ENCODE measurements around the gene CMTM6. TPM values are rescaled to one million over a fixed set of nuclear protein-coding genes. Genes with fewer than 3 reads are reported as not detected.

CMTM6 gene
- total RNA-seq, 1 experiment from 2014 or later, result 27.2 TPM

GRCh38 chr3:32432711-32433530, 69.7 kb downstream of the CMTM6 start:
- no peak for TF ChIP-seq CTCF (IDR thresholded peaks at IDR 0.05; ENCODE audit: unreplicated experiment)
- Mint-ChIP-seq H3K4me3 (ENCODE audit: unreplicated experiment) (no peak overlapping the region), H3K27ac (ENCODE audit: low read depth, unreplicated experiment) (no peak overlapping the region), H3K27me3 (ENCODE audit: insufficient read depth, unreplicated experiment) (no peaks in the 10 kb centered on the region), H3K4me1 (ENCODE audit: insufficient read depth, unreplicated experiment) (peaks cover 9% of the 10 kb centered on the region), H3K9me3 (ENCODE audit: unreplicated experiment) (no peaks in the 10 kb centered on the region), H3K36me3 (ENCODE audit: insufficient read depth, unreplicated experiment) (no peaks in the 10 kb centered on the region)
- DNase-seq (ENCODE audit: unreplicated experiment), result no peak
- CTCF ChIA-PET, result interaction anchor here (0.7 to 1.1 kb wide), 3 partner anchors 35 to 58 kb away, joined by 3 to 4 read pairs (median 3); no protein-coding TSS in a partner anchor
- no TSS peak for BruUV-seq (replicated peaks)
- POLR2A ChIA-PET, result interaction anchor here (1.2 kb wide), 1 partner anchor 10 kb away, joined by 4 read pairs; no protein-coding TSS in a partner anchor
- intact Hi-C loops (cut with micrococcal nuclease), result no loop called here

GRCh38 chr3:32432045-32432710, 70.5 kb downstream of the CMTM6 start:
- Mint-ChIP-seq H3K27me3 (ENCODE audit: insufficient read depth, unreplicated experiment) (no peaks in the 10 kb centered on the region), H3K27ac (ENCODE audit: low read depth, unreplicated experiment) (no peak overlapping the region), H3K36me3 (ENCODE audit: insufficient read depth, unreplicated experiment) (no peaks in the 10 kb centered on the region), H3K9me3 (ENCODE audit: unreplicated experiment) (no peaks in the 10 kb centered on the region), H3K4me1 (ENCODE audit: insufficient read depth, unreplicated experiment) (peaks cover 9% of the 10 kb centered on the region), H3K4me3 (ENCODE audit: unreplicated experiment) (no peak overlapping the region)
- ChIA-PET CTCF (interaction anchor here (1.1 kb wide), 1 partner anchor 57 kb away, joined by 3 read pairs; no protein-coding TSS in a partner anchor), POLR2A (interaction anchor here (0.6 to 1.2 kb wide), 3 partner anchors 9 to 609 kb away, joined by 3 to 4 read pairs (median 3); no protein-coding TSS in a partner anchor)
- no peak for TF ChIP-seq CTCF (IDR thresholded peaks at IDR 0.05; ENCODE audit: unreplicated experiment)
- no peak for DNase-seq (ENCODE audit: unreplicated experiment)
- BruUV-seq (replicated peaks), result no TSS peak
- intact Hi-C loops (cut with micrococcal nuclease), result no loop called here

GRCh38 chr3:32431481-32431880, 71.2 kb downstream of the CMTM6 start:
- Mint-ChIP-seq H3K36me3 (ENCODE audit: insufficient read depth, unreplicated experiment) (no peaks in the 10 kb centered on the region), H3K4me3 (ENCODE audit: unreplicated experiment) (no peak overlapping the region), H3K9me3 (ENCODE audit: unreplicated experiment) (no peaks in the 10 kb centered on the region), H3K4me1 (ENCODE audit: insufficient read depth, unreplicated experiment) (peaks cover 9% of the 10 kb centered on the region), H3K27ac (ENCODE audit: low read depth, unreplicated experiment) (no peak overlapping the region), H3K27me3 (ENCODE audit: insufficient read depth, unreplicated experiment) (no peaks in the 10 kb centered on the region)
- TF ChIP-seq CTCF (IDR thresholded peaks at IDR 0.05; ENCODE audit: unreplicated experiment), result no peak
- CTCF ChIA-PET, result interaction anchor here (1.1 kb wide), 1 partner anchor 56 kb away, joined by 3 read pairs; no protein-coding TSS in a partner anchor
- intact Hi-C loops (cut with micrococcal nuclease), result no loop called here
- BruUV-seq (replicated peaks), result no TSS peak
- POLR2A ChIA-PET, result interaction anchor here (0.6 to 1.2 kb wide), 3 partner anchors 8 to 609 kb away, joined by 3 to 4 read pairs (median 3); no protein-coding TSS in a partner anchor
- no peak for DNase-seq (ENCODE audit: unreplicated experiment)

Small RNA genes within 50 kb of the gene (microRNA-seq; reads per million reads assigned to microRNA genes)
- not detected for gene MIR548AY

Other genes starting within 250 kb of the CMTM6 start
- 9.7 and 14.3 TPM in 2 replicates for gene CMTM7, start 111.0 kb downstream of the CMTM6 start, total RNA-seq (2022)
- 39.1 and 47.6 TPM in 2 replicates for gene DYNC1LI1, start 68.0 kb upstream of the CMTM6 start, total RNA-seq (2022)
- 47.1 and 53.1 TPM in 2 replicates for gene CNOT10, start 182.3 kb upstream of the CMTM6 start, total RNA-seq (2022)

Measured in MCF 10A (cell line).